Tibial artery (tissue), 4 donors: Measurements from ENCODE around the gene ASIC1.

ENCODE experiments used
- DNase-seq, 2 donors: peaks; one replicate each; pipeline ENCODE4 v3.0.0-alpha.2; 2019
- H3K27ac ChIP-seq, 2 donors: fragments of 200-600 bp; sonication (generic) in 1 of 2; 1 replicate in 1 of 2; 2 replicates in 1 of 2; pipeline ENCODE4 v1.5.1; 2018 to 2019; ENCODE audit warnings: mild to moderate bottlenecking in 1 of 2
- H3K27me3 ChIP-seq, 2 donors: fragments of 200-600 bp; sonication (generic) in 1 of 2; one replicate each; pipeline versions ENCODE4 v1.5.1 to v1.6.0; 2016 to 2019
- H3K36me3 ChIP-seq, 3 donors: fragments of 200-600 bp; sonication (generic) in 2 of 3; one replicate each; pipeline ENCODE4 v1.5.1; 2016 to 2019; ENCODE audit warnings: mild to moderate bottlenecking in 2 of 3
- H3K4me1 ChIP-seq, 4 donors: fragments of 200-600 bp; sonication (generic) in 2 of 4; 1 replicate in 3 of 4; 2 replicates in 1 of 4; pipeline ENCODE4 v1.5.1; 2016 to 2019
- H3K4me3 ChIP-seq, 2 donors: fragments of 200-600 bp; sonication (generic) in 1 of 2; 1 replicate in 1 of 2; 2 replicates in 1 of 2; pipeline ENCODE4 v1.5.1; 2018 to 2019; ENCODE audit warnings: mild to moderate bottlenecking in 2 of 2
- H3K9me3 ChIP-seq, 3 donors: fragments of 200-600 bp; sonication (generic) in 1 of 3; one replicate each; pipeline ENCODE4 v1.5.1; 2016 to 2019
- CTCF ChIP-seq, 2 experiments: fragments of 200-600 bp in 1 of 2; fragments of 450-650 bp in 1 of 2; IDR thresholded peaks; one replicate each; pipeline ENCODE4 v1.5.1; 2017 to 2019; ENCODE audit warnings: antibody characterized with exemption in 2 of 2, mild to moderate bottlenecking in 1 of 2, moderate library complexity in 1 of 2
- intact Hi-C: fragments of 100-400 bp; cut with DNase I; formaldehyde crosslinking; loops from one replicate; pipeline ENCODE4 v1.15.0; 2023; ENCODE audit warnings: low total_unique reads

The ASIC1 gene

GRCh38 chr12:50087995-50088394 lies 30.6 kb downstream of the ASIC1 start:
- Histone ChIP-seq H3K27me3 (no peaks in the 10 kb centered on the region), H3K4me3 (no peak overlapping the region), H3K27ac (no peak overlapping the region), H3K36me3 (peaks cover 49 to 65% (median 62%) of the 10 kb centered on the region in 3 donors), H3K4me1 (peaks cover 0 to 20% (median 16%) of the 10 kb centered on the region in 4 donors), H3K9me3 (no peaks in the 10 kb centered on the region)
- no peak for DNase-seq
- intact Hi-C loops = no loop called here
- TF ChIP-seq CTCF (IDR thresholded peaks at IDR 0.05) = no peak

GRCh38 chr12:50088577-50089335 lies 31.4 kb downstream of the ASIC1 start:
- Histone ChIP-seq H3K27ac (no peak overlapping the region), H3K4me1 (peaks cover 0 to 20% (median 16%) of the 10 kb centered on the region in 4 donors), H3K4me3 (no peak overlapping the region), H3K36me3 (peaks cover 55 to 72% (median 69%) of the 10 kb centered on the region in 3 donors), H3K9me3 (no peaks in the 10 kb centered on the region), H3K27me3 (no peaks in the 10 kb centered on the region)
- intact Hi-C loops = no loop called here
- TF ChIP-seq CTCF (IDR thresholded peaks at IDR 0.05) = peak; percentile 65 to 74
- no peak for DNase-seq

GRCh38 chr12:50089730-50090129 lies 32.3 kb downstream of the ASIC1 start:
- Histone ChIP-seq H3K27me3 (no peaks in the 10 kb centered on the region), H3K4me3 (no peak overlapping the region), H3K27ac (no peak overlapping the region), H3K9me3 (no peaks in the 10 kb centered on the region), H3K36me3 (peaks cover 65 to 82% (median 79%) of the 10 kb centered on the region in 3 donors), H3K4me1 (peaks cover 0 to 14% (median 10%) of the 10 kb centered on the region in 4 donors)
- intact Hi-C loops = no loop called here
- no peak for DNase-seq
- TF ChIP-seq CTCF (IDR thresholded peaks at IDR 0.05) = no peak

- Histone ChIP-seq H3K36me3 (peaks cover 72 to 89% (median 86%) of the 10 kb centered on the region in 3 donors), H3K9me3 (no peaks in the 10 kb centered on the region), H3K4me1 (peaks cover 0 to 14% (median 10%) of the 10 kb centered on the region in 4 donors), H3K27me3 (no peaks in the 10 kb centered on the region), H3K4me3 (no peak overlapping the region), H3K27ac (no peak overlapping the region)
- no peak for TF ChIP-seq CTCF (IDR thresholded peaks at IDR 0.05)
- no peak for DNase-seq
- intact Hi-C loops = no loop called here
Measured at GRCh38 chr12:50090391-50090790, 33.0 kb downstream of the ASIC1 start.

- Histone ChIP-seq H3K27ac (no peak overlapping the region), H3K4me1 (no peaks in the 10 kb centered on the region), H3K4me3 (no peak overlapping the region), H3K27me3 (no peaks in the 10 kb centered on the region), H3K36me3 (peaks cover 65 to 90% (median 78%) of the 10 kb centered on the region in 3 donors), H3K9me3 (no peaks in the 10 kb centered on the region)
- intact Hi-C loops = no loop called here
- DNase-seq = no peak
- no peak for TF ChIP-seq CTCF (IDR thresholded peaks at IDR 0.05)
Measured at GRCh38 chr12:50097952-50098351, 40.6 kb downstream of the ASIC1 start.
